WTC11 (cell line): Measurements from ENCODE around the gene PHRF1. TPM values are rescaled to one million over a fixed set of nuclear protein-coding genes. Genes with fewer than 3 reads are reported as not detected.

Experiments used
- ATAC-seq: fragments of 200-7000 bp; cut with Tn5 transposase; 2 replicates; pipeline ENCODE4 v1.10.0; 2021; ENCODE audit warnings: mild to moderate bottlenecking, moderate library complexity
- CTCF ChIA-PET: fragments of 300-600 bp; sonication (Branson Sonifier 250); formaldehyde crosslinking; loops from one replicate; lab custom pipeline; 2021; ENCODE audit warnings: antibody characterized with exemption; lab: Charles Lee
- POLR2A ChIA-PET: fragments of 350-600 bp; sonication (Branson Sonifier 250); formaldehyde crosslinking; loops from one replicate; lab custom pipeline; 2021; ENCODE audit warnings: antibody characterized with exemption; lab: Charles Lee
- DNase-seq: peaks from one replicate; pipeline ENCODE4 v3.0.0; 2021; ENCODE audit warnings: low spot score
- H3K27ac Mint-ChIP-seq: 2 replicates; pipeline ENCODE4 v1.8.0; 2021; ENCODE audit warnings: mixed read lengths
- H3K27me3 Mint-ChIP-seq: 2 replicates; pipeline ENCODE4 v1.8.0; 2021; ENCODE audit warnings: low read depth, mild to moderate bottlenecking, moderate library complexity, mixed read lengths
- H3K36me3 Mint-ChIP-seq: 2 replicates; pipeline ENCODE4 v1.8.0; 2021; ENCODE audit warnings: mixed read lengths
- H3K4me1 Mint-ChIP-seq: 2 replicates; pipeline ENCODE4 v1.8.0; 2022; ENCODE audit warnings: mixed read lengths
- H3K4me3 Mint-ChIP-seq: 2 replicates; pipeline ENCODE4 v1.8.0; 2021; ENCODE audit warnings: mild to moderate bottlenecking, moderate library complexity, mixed read lengths
- H3K9me3 Mint-ChIP-seq: 2 replicates; pipeline ENCODE4 v1.8.0; 2021; ENCODE audit warnings: mixed read lengths
- AFF4 ChIP-seq: sonication (generic); formaldehyde crosslinking; IDR thresholded peaks from 2 replicates; pipeline ENCODE4 v1.8.1; 2023; ENCODE audit warnings: mild to moderate bottlenecking, missing genetic modification reagents, borderline replicate concordance
- ARID4B ChIP-seq: sonication (generic); formaldehyde crosslinking; IDR thresholded peaks from 2 replicates; pipeline ENCODE4 v1.8.0; 2023; ENCODE audit warnings: missing genetic modification reagents, mild to moderate bottlenecking, borderline replicate concordance
- ATF1 ChIP-seq: sonication (generic); formaldehyde crosslinking; IDR thresholded peaks from 2 replicates; pipeline ENCODE4 v1.8.1; 2023; ENCODE audit warnings: mild to moderate bottlenecking, moderate library complexity, missing genetic modification reagents
- CREB1 ChIP-seq: sonication (generic); formaldehyde crosslinking; IDR thresholded peaks from 2 replicates; pipeline ENCODE4 v1.8.0; 2023; ENCODE audit warnings: mild to moderate bottlenecking, missing genetic modification reagents
- GABPB1 ChIP-seq: sonication (generic); formaldehyde crosslinking; IDR thresholded peaks from 2 replicates; pipeline ENCODE4 v1.8.1; 2023; ENCODE audit warnings: mild to moderate bottlenecking, missing genetic modification reagents
- MYBL2 ChIP-seq: sonication (generic); formaldehyde crosslinking; IDR thresholded peaks from 2 replicates; pipeline ENCODE4 v1.8.1; 2023; ENCODE audit warnings: mild to moderate bottlenecking, moderate library complexity, missing genetic modification reagents
- NR3C1 ChIP-seq: sonication (generic); formaldehyde crosslinking; conservative IDR thresholded peaks from 2 replicates; pipeline ENCODE4 v1.8.1; 2023; ENCODE audit warnings: low read depth, mild to moderate bottlenecking, missing genetic modification reagents
- PRDM15 ChIP-seq: sonication (generic); formaldehyde crosslinking; IDR thresholded peaks from 2 replicates; pipeline ENCODE4 v1.8.0; 2022; ENCODE audit warnings: missing genetic modification reagents
- PRRX2 ChIP-seq: fragments of 250-450 bp; sonication (Bioruptor Pico); IDR thresholded peaks from 2 replicates; pipeline ENCODE4 v1.8.0; 2021; ENCODE audit warnings: mild to moderate bottlenecking
- SMAD3 ChIP-seq: sonication (generic); formaldehyde crosslinking; IDR thresholded peaks from 2 replicates; pipeline ENCODE4 v1.8.0; 2022; ENCODE audit warnings: missing genetic modification reagents, mild to moderate bottlenecking, borderline replicate concordance
- USF2 ChIP-seq: sonication (generic); formaldehyde crosslinking; IDR thresholded peaks from 2 replicates; pipeline ENCODE4 v1.8.1; 2023; ENCODE audit warnings: mild to moderate bottlenecking, missing genetic modification reagents, moderate library complexity
- ZBTB21 ChIP-seq: sonication (generic); formaldehyde crosslinking; IDR thresholded peaks from 2 replicates; pipeline ENCODE4 v1.8.1; 2023; ENCODE audit warnings: mild to moderate bottlenecking, missing genetic modification reagents, borderline replicate concordance
- ZNF138 ChIP-seq: sonication (generic); formaldehyde crosslinking; conservative IDR thresholded peaks from 2 replicates; pipeline ENCODE4 v1.8.1; 2022; ENCODE audit warnings: mild to moderate bottlenecking, moderate library complexity, missing genetic modification reagents
- ZNF396 ChIP-seq: fragments of 250-450 bp; sonication (Bioruptor Pico); IDR thresholded peaks from 2 replicates; pipeline ENCODE4 v1.8.0; 2021; ENCODE audit warnings: mild to moderate bottlenecking, moderate library complexity, borderline replicate concordance
- total RNA-seq: library from RNA; stranded (reverse); gene quantifications from 3 replicates; pipeline ENCODE4 v1.2.3, GENCODE V29; 2021

PHRF1 gene
- total RNA-seq, 1 experiment from 2014 or later: 46.9 TPM

DNA sequence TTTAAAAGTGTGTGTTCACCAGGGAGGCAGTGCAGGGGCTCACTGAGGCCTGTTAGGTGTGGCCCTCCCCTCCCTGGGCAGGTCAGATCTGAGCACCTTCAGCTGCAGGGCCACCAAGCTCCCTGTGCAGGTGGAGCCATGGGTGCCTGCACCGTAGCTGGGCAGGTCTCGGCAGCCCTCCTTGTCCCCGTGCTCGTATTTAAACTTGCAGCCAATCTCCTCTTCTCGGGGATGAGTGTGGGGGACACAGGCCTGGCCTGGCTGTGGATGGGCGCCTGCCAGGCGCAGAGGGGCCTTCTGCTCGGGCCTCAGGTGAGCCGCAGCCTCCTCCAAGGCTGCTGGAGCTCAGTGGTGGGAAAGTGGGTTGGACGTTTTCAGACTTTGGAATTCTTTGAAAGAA, 19.1 kb downstream of the PHRF1 start (continued):
- no peak for TF ChIP-seq ZNF138 (CRISPR knock-in tag)
- TF ChIP-seq GABPB1 (CRISPR knock-in tag): no peak
- TF ChIP-seq ZNF396: no peak
- TF ChIP-seq CREB1: no peak
- TF ChIP-seq AFF4 (CRISPR knock-in tag): no peak
- TF ChIP-seq ZBTB21 (CRISPR knock-in tag): no peak

DNA sequence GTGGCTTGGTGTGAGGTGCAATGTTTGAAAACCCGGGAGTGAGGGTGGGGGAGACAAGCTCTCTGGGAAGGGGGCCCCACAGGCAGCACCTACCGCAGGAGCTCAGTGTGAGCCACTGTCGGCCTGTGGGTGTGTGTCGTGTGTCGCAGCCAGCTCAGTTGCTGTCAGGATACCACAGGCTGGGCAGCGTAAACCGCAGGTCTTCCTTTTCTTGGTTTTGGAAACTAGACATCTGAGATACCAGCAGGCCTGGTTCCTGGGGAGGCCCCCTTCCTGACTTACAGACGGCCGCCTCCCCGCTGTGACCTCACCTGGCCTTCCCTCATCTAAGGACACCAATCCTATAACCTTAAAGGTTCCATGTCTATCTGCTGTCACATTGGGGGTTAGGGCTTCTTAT, 20.1 kb downstream of the PHRF1 start:
- no peak for ATAC-seq
- no peaks in the 10 kb centered on the region for H3K9me3 Mint-ChIP-seq
- peaks cover 53% of the 10 kb centered on the region for H3K36me3 Mint-ChIP-seq
- DNase-seq: no peak
- H3K27ac Mint-ChIP-seq: 0 out of 2 replicates have a peak overlapping the region, but pooled peaks have one; percentile 27
- no peaks in the 10 kb centered on the region for H3K27me3 Mint-ChIP-seq
- CTCF ChIA-PET: no interaction called here
- POLR2A ChIA-PET: no interaction called here
- no peaks in the 10 kb centered on the region for H3K4me1 Mint-ChIP-seq
- TF ChIP-seq MYBL2 (no peak), ARID4B (CRISPR knock-in tag) (no peak), AFF4 (CRISPR knock-in tag) (no peak), NR3C1 (CRISPR knock-in tag) (no peak), PRDM15 (no peak), ZBTB21 (CRISPR knock-in tag) (no peak), ZNF396 (no peak), SMAD3 (CRISPR knock-in tag) (no peak), PRRX2 (CRISPR knock-in tag) (no peak), USF2 (CRISPR knock-in tag) (no peak), ZNF138 (CRISPR knock-in tag) (no peak), ATF1 (CRISPR knock-in tag) (no peak)
- H3K4me3 Mint-ChIP-seq: no peak overlapping the region
